Brain pericyte (primary cell): ENCODE data around the gene AKR1C8.

Experiments
- DNase-seq: peaks from one replicate; pipeline ENCODE4 v3.0.0-alpha.2; 2012; ENCODE audit warnings: low read depth, low spot score

Gene AKR1C8

DNA sequence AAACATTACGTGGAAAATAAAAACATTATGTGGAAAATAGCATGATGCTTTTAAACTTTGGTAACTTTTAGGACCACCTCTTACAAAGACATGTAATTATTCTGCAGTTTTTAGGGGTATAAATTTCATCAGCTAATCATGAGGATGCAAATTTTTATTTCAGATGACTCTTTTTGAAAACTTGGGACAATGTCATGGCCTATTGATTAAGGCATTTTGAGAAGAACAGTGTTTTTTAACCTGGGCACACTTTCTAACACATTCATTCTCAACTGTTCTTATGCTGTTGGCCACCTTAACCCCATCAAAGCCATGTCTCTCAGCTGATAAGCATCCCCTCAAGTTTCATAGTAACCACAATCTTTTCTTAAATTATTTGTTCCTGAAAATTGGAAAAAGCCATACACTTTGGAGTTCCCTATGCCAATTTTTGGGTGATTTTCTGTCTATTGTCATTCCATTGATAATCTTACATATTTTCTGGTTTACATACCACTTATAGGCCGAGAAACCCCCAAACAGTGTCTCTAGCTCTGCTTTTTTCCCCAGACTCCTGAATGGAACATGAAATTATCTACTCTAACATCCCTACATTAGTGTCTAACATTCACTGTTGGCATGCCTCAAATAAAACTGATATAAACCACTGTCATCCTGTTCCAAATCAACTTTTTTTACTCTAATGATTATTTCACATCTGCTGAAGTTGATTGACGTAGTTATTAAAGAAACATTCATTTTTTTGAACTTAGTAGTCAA lies 76.1 kb downstream of the AKR1C8 start:
- no peak for DNase-seq

DNA sequence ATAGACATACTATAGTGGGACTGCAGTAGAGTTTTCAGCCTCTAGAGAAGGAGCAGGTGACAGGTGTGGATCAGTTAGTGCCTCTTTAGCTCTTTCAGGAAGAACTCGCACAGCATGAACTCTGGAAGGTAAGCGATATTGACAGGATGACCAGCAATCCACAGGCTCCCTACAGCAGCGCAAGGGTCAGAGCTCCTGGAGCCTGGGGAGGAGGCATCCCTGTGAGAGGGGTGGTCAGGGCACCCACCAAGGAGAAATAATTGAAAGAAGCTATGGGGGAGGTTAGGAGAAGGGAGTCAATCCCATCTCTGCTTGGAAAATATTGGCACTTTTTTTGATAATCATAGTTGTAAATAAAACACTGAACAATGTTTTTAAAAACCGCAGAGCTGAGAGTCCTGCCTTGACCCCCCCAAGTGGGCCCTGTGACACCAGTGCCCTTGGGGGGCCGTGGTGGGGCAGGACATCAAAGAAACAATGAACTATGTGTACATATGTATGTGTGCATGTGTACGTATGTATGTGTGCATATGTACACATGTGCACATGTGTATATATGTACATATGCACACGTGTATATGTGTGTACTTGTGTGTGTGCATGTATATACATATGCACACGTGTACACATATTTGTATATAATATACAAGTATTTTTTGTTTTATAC lies 77.0 kb downstream of the AKR1C8 start:
- DNase-seq, result no peak

DNA sequence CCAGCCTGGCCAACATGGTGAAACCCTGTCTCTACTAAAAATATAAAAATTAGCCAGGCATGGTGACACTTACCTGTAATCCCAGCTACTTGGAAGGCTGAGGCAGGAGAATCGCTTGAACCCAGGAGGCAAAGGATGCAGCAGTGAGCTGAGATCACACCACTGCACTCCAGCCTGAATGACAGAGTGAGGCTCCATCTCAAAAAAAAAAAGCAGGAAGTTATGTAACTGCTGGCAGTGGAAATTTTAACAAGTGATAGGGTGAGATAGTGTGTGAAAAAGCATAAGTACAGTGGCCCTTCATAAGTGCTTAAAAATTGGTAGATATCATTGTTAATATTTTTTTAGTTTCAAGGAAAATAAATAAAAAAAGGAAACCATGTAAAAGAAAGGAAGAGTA lies 78.4 kb downstream of the AKR1C8 start:
- DNase-seq, result no peak

DNA sequence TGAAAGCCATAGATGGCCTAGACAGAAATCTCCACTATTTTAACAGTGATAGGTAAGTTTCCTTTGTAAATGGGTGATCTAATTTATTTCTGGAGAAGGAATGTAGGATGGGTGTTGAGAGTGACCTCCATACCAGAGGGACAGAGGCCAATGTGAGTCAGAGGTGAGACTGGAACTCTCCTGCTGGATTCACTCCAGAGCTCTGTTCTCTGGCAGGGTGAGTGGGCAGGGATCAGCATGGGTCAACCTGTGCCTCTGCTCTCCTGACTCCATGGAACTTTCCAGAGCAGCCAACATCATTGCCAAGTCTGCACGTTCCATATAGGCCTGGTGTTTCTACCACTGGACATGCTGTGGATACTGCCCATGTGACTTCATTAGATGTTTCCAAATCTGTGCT lies 79.3 kb downstream of the AKR1C8 start:
- no peak for DNase-seq
